Pancreas (tissue), 10 donors: ENCODE data around the gene HDGFL3. TPM values are rescaled to one million over a fixed set of nuclear protein-coding genes. Genes with fewer than 3 reads are reported as not detected.

Source experiments
- ATAC-seq, 4 donors: fragments of 200-7000 bp; cut with Tn5 transposase; one replicate each; pipeline versions ENCODE4 v1.8.0 to v1.9.1; 2020; ENCODE audit warnings: mild to moderate bottlenecking in 4 of 4, moderate library complexity in 4 of 4
- DNase-seq, 6 donors: peaks; one replicate each; pipeline ENCODE4 v3.0.0-alpha.2; 2020
- FAIRE-seq: peaks from 2 replicates; lab custom pipeline; 2012; peaks lifted over from hg19 to GRCh38; lab: Jason Lieb, UNC
- H3K27ac ChIP-seq, 4 donors: fragments of 200-600 bp; sonication (generic); 1 replicate in 3 of 4; 2 replicates in 1 of 4; pipeline versions ENCODE4 v1.5.0 to v1.8.0; 2020
- H3K27me3 ChIP-seq, 4 donors: fragments of 200-600 bp; one replicate each; pipeline ENCODE4 v1.8.0; 2021
- H3K36me3 ChIP-seq, 3 donors: fragments of 200-600 bp; sonication (generic) in 1 of 3; one replicate each; pipeline versions ENCODE4 v1.5.0 to v1.8.0; 2020 to 2021
- H3K4me1 ChIP-seq, 3 donors: fragments of 200-600 bp; one replicate each; pipeline ENCODE4 v1.8.0; 2021
- H3K4me3 ChIP-seq, 4 donors: fragments of 200-600 bp; sonication (generic) in 2 of 4; one replicate each; pipeline versions ENCODE4 v1.5.0 to v1.8.0; 2020 to 2021
- H3K9me3 ChIP-seq, 4 donors: fragments of 200-600 bp; one replicate each; pipeline ENCODE4 v1.8.0; 2021
- WGBS, 2 donors: extraction: QIAGEN DNeasy Blood & Tissue Kit; methylation state at CpG; one replicate each; pipeline ENCODE4 v1.1.7; 2013; 5-methylcytosine and 5-hydroxymethylcytosine counted together
- intact Hi-C, 3 donors: fragments of 100-400 bp; cut with DNase I; formaldehyde crosslinking; loops; one replicate each; pipeline versions ENCODE4 v1.11.1 to v1.14.2; 2022
- polyA plus RNA-seq, 2 donors: library from polyadenylated mRNA; stranded (reverse); fragments of 200-250 nt; gene quantifications; one replicate each; pipeline ENCODE4 v1.2.3, GENCODE V29; 2013
- total RNA-seq, 6 donors: library from RNA; stranded (reverse); fragmentation: NEBNext Ultra II Directional in 4 of 6; extraction: Animal tissue kit (Norgen Biotek cat#: 25700) in 4 of 6; gene quantifications; one replicate each; pipeline versions ENCODE4 v1.2.1 to v1.2.4, GENCODE V29; 2021 to 2023
- TF ChIP-seq, protein P1 (sequence below), 4 donors: fragments of 200-600 bp; sonication (generic) in 3 of 4; IDR thresholded peaks; one replicate each; pipeline versions ENCODE4 v1.5.0 to v1.8.0; 2021; ENCODE audit warnings: antibody characterized with exemption in 4 of 4
- donor health status: healthy with polysubstance abuse.
- donor health status: DM: no; HTN: no; CAD: no; lungs with moderate emphysema.
- donor health status: DM: no; HTN: no; CAD: no.
- donor health status: control.
- donor health status: control.
- donor health status: Bipolar disorder and iron deficiency.
- donor health status: DM: yes; HTN: yes; CAD: no.
- donor health status: DM: no; HTN: no; CAD: no.
- donor health status: DM: no; HTN: no; CAD: no.
- donor health status: DM: yes; HTN: yes; CAD: no.

HDGFL3 gene
- total and polyA plus RNA-seq, 8 donors: 3.0 to 17.2 (median 7.9) TPM

GRCh38 chr15:83081256-83082014 lies 126.2 kb downstream of the HDGFL3 start:
- Histone ChIP-seq H3K9me3 (no peaks in the 10 kb centered on the region), H3K36me3 (no peaks in the 10 kb centered on the region), H3K27me3 (no peaks in the 10 kb centered on the region), H3K4me1 (no peaks in the 10 kb centered on the region), H3K27ac (no peak overlapping the region), H3K4me3 (no peak overlapping the region)
- DNase-seq (no peak), FAIRE-seq (no peak), ATAC-seq (no peak)
- TF ChIP-seq, protein P1, sequence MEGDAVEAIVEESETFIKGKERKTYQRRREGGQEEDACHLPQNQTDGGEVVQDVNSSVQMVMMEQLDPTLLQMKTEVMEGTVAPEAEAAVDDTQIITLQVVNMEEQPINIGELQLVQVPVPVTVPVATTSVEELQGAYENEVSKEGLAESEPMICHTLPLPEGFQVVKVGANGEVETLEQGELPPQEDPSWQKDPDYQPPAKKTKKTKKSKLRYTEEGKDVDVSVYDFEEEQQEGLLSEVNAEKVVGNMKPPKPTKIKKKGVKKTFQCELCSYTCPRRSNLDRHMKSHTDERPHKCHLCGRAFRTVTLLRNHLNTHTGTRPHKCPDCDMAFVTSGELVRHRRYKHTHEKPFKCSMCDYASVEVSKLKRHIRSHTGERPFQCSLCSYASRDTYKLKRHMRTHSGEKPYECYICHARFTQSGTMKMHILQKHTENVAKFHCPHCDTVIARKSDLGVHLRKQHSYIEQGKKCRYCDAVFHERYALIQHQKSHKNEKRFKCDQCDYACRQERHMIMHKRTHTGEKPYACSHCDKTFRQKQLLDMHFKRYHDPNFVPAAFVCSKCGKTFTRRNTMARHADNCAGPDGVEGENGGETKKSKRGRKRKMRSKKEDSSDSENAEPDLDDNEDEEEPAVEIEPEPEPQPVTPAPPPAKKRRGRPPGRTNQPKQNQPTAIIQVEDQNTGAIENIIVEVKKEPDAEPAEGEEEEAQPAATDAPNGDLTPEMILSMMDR (IDR thresholded peaks at IDR 0.05): no peak
- 63 to 68% methylated on average over 5 of the region's 5 CpGs for WGBS, 2 donors
- intact Hi-C loops: no loop called here

GRCh38 chr15:83078712-83079111 lies 128.9 kb downstream of the HDGFL3 start:
- H3K27ac ChIP-seq: no peak overlapping the region
- ATAC-seq: no peak
- no peaks in the 10 kb centered on the region for H3K9me3 ChIP-seq
- DNase-seq: no peak
- no peak for FAIRE-seq
- H3K27me3 ChIP-seq: no peaks in the 10 kb centered on the region
- 52 to 59% methylated on average over 7 of the region's 7 CpGs for WGBS, 2 donors
- intact Hi-C loops: no loop called here
- no peak overlapping the region for H3K4me3 ChIP-seq
- H3K36me3 ChIP-seq: no peaks in the 10 kb centered on the region
- H3K4me1 ChIP-seq: no peaks in the 10 kb centered on the region
- TF ChIP-seq, protein P1 (IDR thresholded peaks at IDR 0.05): no peak

Other genes with a start within 250 kb of the HDGFL3 start
- gene RAMAC, start 221.6 kb downstream of the HDGFL3 start, total RNA-seq: 10 to 100 TPM in 2 of 6 donors, 1 to 10 TPM in 4; 7.0 to 12.7 (median 9.0) TPM
- gene RAMAC, start 221.6 kb downstream of the HDGFL3 start, polyA plus RNA-seq: 10 to 100 TPM in 1 of 2 donors, 1 to 10 TPM in 1; 9.9 to 15.5 TPM
- gene C15orf40, start 196.2 kb downstream of the HDGFL3 start, total RNA-seq: 10 to 100 TPM in 3 of 6 donors, 1 to 10 TPM in 3; 6.4 to 12.0 (median 10.2) TPM
- 10 to 100 TPM in 1 of 2 donors, 1 to 10 TPM in 1; 8.7 to 19.0 TPM for gene C15orf40, start 196.2 kb downstream of the HDGFL3 start, polyA plus RNA-seq
- 10 to 100 TPM; 11.4 to 24.4 (median 15.6) TPM for gene BTBD1, start 140.6 kb downstream of the HDGFL3 start, total RNA-seq
- gene BTBD1, start 140.6 kb downstream of the HDGFL3 start, polyA plus RNA-seq: 10 to 100 TPM in 1 of 2 donors, 1 to 10 TPM in 1; 5.1 to 16.1 TPM
- gene TM6SF1, start 100.2 kb downstream of the HDGFL3 start, total RNA-seq: 1 to 10 TPM in 3 of 6 donors, under 1 TPM in 3; 0.19 to 6.0 (median 0.99) TPM
- 1 to 10 TPM in 1 of 2 donors, under 1 TPM in 1; 0.87 to 2.2 TPM for gene TM6SF1, start 100.2 kb downstream of the HDGFL3 start, polyA plus RNA-seq
- gene BNC1, start 76.8 kb upstream of the HDGFL3 start, total RNA-seq: under 1 TPM in 1 of 6 donors, not detected in 5; 0.06 TPM
- gene BNC1, start 76.8 kb upstream of the HDGFL3 start, polyA plus RNA-seq: under 1 TPM; 0.02 to 0.42 TPM
- gene SH3GL3, start 239.5 kb upstream of the HDGFL3 start, total RNA-seq: under 1 TPM in 2 of 6 donors, not detected in 4; 0.73 to 0.87 TPM
- gene SH3GL3, start 239.5 kb upstream of the HDGFL3 start, polyA plus RNA-seq: under 1 TPM; 0.23 to 0.34 TPM